NCI-H2196 treated with DMSO at 0.1 percent for 48 hours (cell line): ENCODE measurements around the gene MEF2D.

Source experiments
- DNase-seq: peaks from one replicate; lab custom pipeline; 2025; ENCODE audit not compliant: unreplicated experiment; lab: John Stamatoyannopoulos, UW

The MEF2D gene

GRCh38 chr1:156448134-156448967 is 52.2 kb downstream of the MEF2D start:
- no peak for DNase-seq

- DNase-seq, result peak; percentile 55
Observed at GRCh38 chr1:156445789-156446263, 54.7 kb downstream of the MEF2D start.

GRCh38 chr1:156444407-156445001 is 56.1 kb downstream of the MEF2D start:
- DNase-seq, result no peak

GRCh38 chr1:156443286-156443685 is 57.3 kb downstream of the MEF2D start:
- DNase-seq, result no peak

- DNase-seq, result no peak
Observed at GRCh38 chr1:156440654-156441437, 59.7 kb downstream of the MEF2D start.

GRCh38 chr1:156439777-156440183 is 60.8 kb downstream of the MEF2D start:
- no peak for DNase-seq

- DNase-seq, result no peak
Observed at GRCh38 chr1:156439036-156439776, 61.4 kb downstream of the MEF2D start.

GRCh38 chr1:156438278-156438987 is 62.1 kb downstream of the MEF2D start:
- no peak for DNase-seq

- DNase-seq, result no peak
Observed at GRCh38 chr1:156437037-156437867, 63.3 kb downstream of the MEF2D start.

- no peak for DNase-seq
Observed at GRCh38 chr1:156436141-156437036, 64.2 kb downstream of the MEF2D start.

- no peak for DNase-seq
Observed at GRCh38 chr1:156435545-156436140, 64.9 kb downstream of the MEF2D start.

- no peak for DNase-seq
Observed at GRCh38 chr1:156434989-156435544, 65.5 kb downstream of the MEF2D start.

GRCh38 chr1:156433602-156434001 is 67.0 kb downstream of the MEF2D start:
- no peak for DNase-seq

GRCh38 chr1:156433032-156433431 is 67.5 kb downstream of the MEF2D start:
- DNase-seq, result no peak

GRCh38 chr1:156432669-156433018 is 67.9 kb downstream of the MEF2D start:
- DNase-seq, result no peak

GRCh38 chr1:156431769-156432668 is 68.6 kb downstream of the MEF2D start:
- no peak for DNase-seq

- no peak for DNase-seq
Observed at GRCh38 chr1:156431366-156431765, 69.2 kb downstream of the MEF2D start.
